ENCODE data around the gene MAGI2. TPM values are rescaled to one million over a fixed set of nuclear protein-coding genes. Genes with fewer than 3 reads are reported as not detected.

The MAGI2 gene
- total RNA-seq, 3 donors from 2014 or later (not counting 1 experiment from before 2014, with no cell fraction given) = 0.09 to 0.48 (median 0.27) TPM

GRCh38 chr7:79497728-79498127, 44.3 kb upstream of the MAGI2 start:
- no peak for TF ChIP-seq CTCF (IDR thresholded peaks at IDR 0.05)
- no peaks in the 10 kb centered on the region for H3K27me3 ChIP-seq (ENCODE audit: control insufficient read depth, insufficient read depth, low read length)
- Mint-ChIP-seq H3K4me3 (no peak overlapping the region), H3K9me3 (peaks cover 15% of the 10 kb centered on the region in 2 donors), H3K27me3 (ENCODE audit: low read depth in 2 of 2) (no peaks in the 10 kb centered on the region), H3K27ac (no peak overlapping the region), H3K36me3 (no peaks in the 10 kb centered on the region), H3K4me1 (no peaks in the 10 kb centered on the region)
- no peaks in the 10 kb centered on the region for H3K36me3 ChIP-seq (ENCODE audit: control insufficient read depth, insufficient read depth, low read length)
- H3K4me1 ChIP-seq (ENCODE audit: control insufficient read depth, insufficient read depth, low read length) = no peaks in the 10 kb centered on the region
- H3K4me3 ChIP-seq (ENCODE audit: low read length) = no peak overlapping the region
- H3K27ac ChIP-seq (ENCODE audit: low read length) = no peak overlapping the region
- ATAC-seq (no peak), DNase-seq (no peak)
- intact Hi-C loops (cut with micrococcal nuclease) = no loop called here
- no peaks in the 10 kb centered on the region for H3K9me3 ChIP-seq (ENCODE audit: control insufficient read depth, insufficient read depth, low read length)
- WGBS (ENCODE audit: insufficient coverage) = no CpG with 5 or more reads among the region's 3 CpGs

- Mint-ChIP-seq H3K36me3 (no peaks in the 10 kb centered on the region), H3K9me3 (peaks cover 18 to 21% of the 10 kb centered on the region in 2 donors), H3K27ac (no peak overlapping the region), H3K4me3 (no peak overlapping the region), H3K27me3 (ENCODE audit: low read depth in 2 of 2) (no peaks in the 10 kb centered on the region), H3K4me1 (no peaks in the 10 kb centered on the region)
- WGBS (ENCODE audit: insufficient coverage) = 81% methylated on average over 3 of the region's 6 CpGs
- DNase-seq (no peak), ATAC-seq (no peak)
- Histone ChIP-seq H3K36me3 (ENCODE audit: control insufficient read depth, insufficient read depth, low read length) (no peaks in the 10 kb centered on the region), H3K4me3 (ENCODE audit: low read length) (no peak overlapping the region), H3K4me1 (ENCODE audit: control insufficient read depth, insufficient read depth, low read length) (no peaks in the 10 kb centered on the region), H3K27me3 (ENCODE audit: control insufficient read depth, insufficient read depth, low read length) (no peaks in the 10 kb centered on the region), H3K27ac (ENCODE audit: low read length) (no peak overlapping the region), H3K9me3 (ENCODE audit: control insufficient read depth, insufficient read depth, low read length) (peaks cover 2% of the 10 kb centered on the region)
- TF ChIP-seq CTCF (IDR thresholded peaks at IDR 0.05) = no peak
- intact Hi-C loops (cut with micrococcal nuclease) = no loop called here
These were observed 42.2 kb upstream of the MAGI2 start for GRCh38 chr7:79495544-79496272.

- Mint-ChIP-seq H3K4me1 (no peaks in the 10 kb centered on the region), H3K27me3 (ENCODE audit: low read depth in 2 of 2) (no peaks in the 10 kb centered on the region), H3K36me3 (no peaks in the 10 kb centered on the region), H3K27ac (no peak overlapping the region), H3K9me3 (peaks cover 18 to 21% of the 10 kb centered on the region in 2 donors), H3K4me3 (no peak overlapping the region)
- no peak for ATAC-seq
- intact Hi-C loops (cut with micrococcal nuclease) = no loop called here
- Histone ChIP-seq H3K9me3 (ENCODE audit: control insufficient read depth, insufficient read depth, low read length) (peaks cover 2% of the 10 kb centered on the region), H3K27ac (ENCODE audit: low read length) (no peak overlapping the region), H3K27me3 (ENCODE audit: control insufficient read depth, insufficient read depth, low read length) (no peaks in the 10 kb centered on the region), H3K4me3 (ENCODE audit: low read length) (no peak overlapping the region), H3K36me3 (ENCODE audit: control insufficient read depth, insufficient read depth, low read length) (no peaks in the 10 kb centered on the region), H3K4me1 (ENCODE audit: control insufficient read depth, insufficient read depth, low read length) (no peaks in the 10 kb centered on the region)
- WGBS (ENCODE audit: insufficient coverage) = no CpG with 5 or more reads among the region's 2 CpGs
- TF ChIP-seq CTCF (IDR thresholded peaks at IDR 0.05) = no peak
- DNase-seq = no peak
These were observed 40.6 kb upstream of the MAGI2 start for GRCh38 chr7:79494046-79494445.

GRCh38 chr7:79489371-79489770, 35.9 kb upstream of the MAGI2 start:
- Histone ChIP-seq H3K4me1 (ENCODE audit: control insufficient read depth, insufficient read depth, low read length) (no peaks in the 10 kb centered on the region), H3K36me3 (ENCODE audit: control insufficient read depth, insufficient read depth, low read length) (no peaks in the 10 kb centered on the region), H3K9me3 (ENCODE audit: control insufficient read depth, insufficient read depth, low read length) (peaks cover 2% of the 10 kb centered on the region), H3K27ac (ENCODE audit: low read length) (no peak overlapping the region), H3K27me3 (ENCODE audit: control insufficient read depth, insufficient read depth, low read length) (no peaks in the 10 kb centered on the region), H3K4me3 (ENCODE audit: low read length) (no peak overlapping the region)
- no peak overlapping the region for H3K27ac Mint-ChIP-seq
- DNase-seq (no peak), ATAC-seq (no peak)
- no peak overlapping the region for H3K4me3 Mint-ChIP-seq
- intact Hi-C loops (cut with micrococcal nuclease) = no loop called here
- no peaks in the 10 kb centered on the region for H3K27me3 Mint-ChIP-seq (ENCODE audit: low read depth in 2 of 2)
- H3K9me3 Mint-ChIP-seq = peaks cover 9 to 15% of the 10 kb centered on the region in 2 donors
- no peak for TF ChIP-seq CTCF (IDR thresholded peaks at IDR 0.05)
- no peaks in the 10 kb centered on the region for H3K4me1 Mint-ChIP-seq
- no peaks in the 10 kb centered on the region for H3K36me3 Mint-ChIP-seq

Measured in natural killer cell (primary cell).